Measurements from ENCODE around the gene OR5B2. TPM values are rescaled to one million over a fixed set of nuclear protein-coding genes. Genes with fewer than 3 reads are reported as not detected.

The OR5B2 gene
- total RNA-seq, 2 experiments from 2014 or later: not detected

DNA sequence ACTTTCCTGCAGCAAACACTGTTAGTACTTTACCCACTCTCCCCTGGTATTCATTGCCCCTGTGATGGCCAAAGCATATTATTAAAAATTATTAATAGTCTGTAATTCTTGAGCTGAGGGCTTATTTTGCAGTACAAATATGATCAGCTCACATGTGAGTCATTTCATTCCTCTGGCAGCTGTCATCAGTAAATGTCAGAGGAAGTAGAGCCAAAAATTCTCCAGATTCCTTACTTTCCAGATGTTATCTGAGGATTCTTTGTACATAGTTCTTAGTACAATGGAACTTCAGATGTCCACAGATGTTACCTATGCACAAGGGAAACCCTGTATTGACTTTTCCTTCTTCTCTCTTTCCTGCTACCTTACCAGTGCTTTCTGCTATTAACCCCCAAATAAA lies 33.7 kb downstream of the OR5B2 start:
- no peaks in the 10 kb centered on the region for H3K4me1 Mint-ChIP-seq
- H3K36me3 Mint-ChIP-seq: no peaks in the 10 kb centered on the region
- peaks cover 8% of the 10 kb centered on the region for H3K9me3 Mint-ChIP-seq
- H3K27me3 Mint-ChIP-seq: no peaks in the 10 kb centered on the region
- H3K4me3 Mint-ChIP-seq: no peak overlapping the region
- no peak overlapping the region for H3K27ac Mint-ChIP-seq
- ATAC-seq (ENCODE audit: low read depth) (no peak), DNase-seq (no peak)
- POLR2A ChIA-PET: no interaction called here

DNA sequence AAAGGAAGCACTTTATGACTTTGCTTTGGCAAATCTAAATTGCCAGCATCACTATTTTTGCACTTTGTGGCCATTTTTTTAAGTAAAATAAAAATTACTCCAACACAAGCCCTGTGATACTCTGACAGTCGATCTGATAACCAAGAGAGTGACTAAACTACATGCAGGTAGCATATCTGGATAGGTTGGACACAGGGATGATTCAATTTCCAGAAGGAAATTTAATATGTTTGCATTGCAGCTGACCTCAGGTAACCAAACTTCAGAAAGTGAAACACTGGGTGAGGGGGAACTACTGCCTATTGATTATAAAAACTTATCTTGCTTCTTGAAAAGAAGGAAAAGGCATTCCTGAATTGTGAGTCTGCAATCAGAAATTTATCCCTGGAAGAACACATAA lies 35.2 kb downstream of the OR5B2 start:
- peaks cover 8% of the 10 kb centered on the region for H3K9me3 Mint-ChIP-seq
- H3K27me3 Mint-ChIP-seq: no peaks in the 10 kb centered on the region
- H3K4me3 Mint-ChIP-seq: no peak overlapping the region
- ATAC-seq (ENCODE audit: low read depth) (no peak), DNase-seq (no peak)
- H3K27ac Mint-ChIP-seq: no peak overlapping the region
- POLR2A ChIA-PET: no interaction called here
- no peaks in the 10 kb centered on the region for H3K4me1 Mint-ChIP-seq
- no peaks in the 10 kb centered on the region for H3K36me3 Mint-ChIP-seq

DNA sequence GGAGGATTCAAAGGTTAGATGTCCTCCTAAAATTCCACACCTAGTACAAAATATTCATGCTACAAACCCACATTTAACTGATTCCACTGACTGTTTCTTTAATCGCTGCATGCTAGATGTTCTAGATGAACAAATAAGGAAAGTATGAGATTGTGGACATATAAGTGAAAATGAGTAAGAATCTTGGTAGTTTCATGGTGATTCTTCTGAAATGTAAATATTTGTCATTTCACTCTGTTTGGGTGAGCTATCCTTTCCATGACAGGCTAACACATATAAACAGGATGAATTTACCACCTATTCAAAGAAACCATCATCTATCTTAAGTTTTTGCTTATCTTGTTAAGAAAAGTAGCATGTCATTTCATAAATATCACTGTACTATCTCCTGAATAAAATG lies 36.0 kb downstream of the OR5B2 start:
- DNase-seq: no peak
- H3K9me3 Mint-ChIP-seq: peaks cover 8% of the 10 kb centered on the region
- POLR2A ChIA-PET: no interaction called here
- no peaks in the 10 kb centered on the region for H3K4me1 Mint-ChIP-seq
- no peak for ATAC-seq (ENCODE audit: low read depth)
- no peaks in the 10 kb centered on the region for H3K27me3 Mint-ChIP-seq
- no peak overlapping the region for H3K4me3 Mint-ChIP-seq
- no peaks in the 10 kb centered on the region for H3K36me3 Mint-ChIP-seq
- H3K27ac Mint-ChIP-seq: no peak overlapping the region

DNA sequence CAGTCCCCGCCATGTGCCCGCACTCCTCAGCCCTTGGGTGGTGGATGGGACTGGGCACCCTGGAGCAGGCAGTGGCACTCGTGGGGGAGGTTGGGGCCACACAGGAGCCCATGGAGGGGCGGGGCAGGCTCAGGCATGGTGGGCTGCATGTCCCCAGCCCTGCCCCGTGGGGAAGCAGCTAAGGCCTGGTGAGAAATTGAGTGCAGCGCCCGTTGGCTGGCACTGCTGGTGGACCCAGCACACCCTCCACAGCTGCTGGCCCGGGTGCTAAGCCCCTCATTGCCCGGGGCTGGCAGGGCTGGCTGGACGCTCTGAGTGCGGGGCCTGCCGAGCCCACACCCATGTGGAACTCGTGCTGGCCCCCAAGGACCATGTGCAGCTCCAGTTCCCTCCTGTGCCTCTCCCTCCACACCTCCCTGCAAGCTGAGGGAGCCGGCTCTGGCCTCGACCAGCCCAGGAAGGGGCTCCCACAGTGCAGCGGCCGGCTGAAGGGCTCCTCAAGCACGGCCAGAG lies 37.3 kb downstream of the OR5B2 start:
- POLR2A ChIA-PET: no interaction called here
- no peaks in the 10 kb centered on the region for H3K27me3 Mint-ChIP-seq
- H3K4me3 Mint-ChIP-seq: no peak overlapping the region
- ATAC-seq (ENCODE audit: low read depth) (no peak), DNase-seq (no peak)
- no peaks in the 10 kb centered on the region for H3K36me3 Mint-ChIP-seq
- H3K27ac Mint-ChIP-seq: no peak overlapping the region
- peaks cover 6% of the 10 kb centered on the region for H3K9me3 Mint-ChIP-seq
- H3K4me1 Mint-ChIP-seq: no peaks in the 10 kb centered on the region

Other genes starting within 250 kb of the OR5B2 start
- not detected for gene OR9Q2, start 239.1 kb downstream of the OR5B2 start, total RNA-seq
- not detected for gene OR1S2, start 224.0 kb downstream of the OR5B2 start, total RNA-seq
- gene OR1S1, start 215.4 kb downstream of the OR5B2 start, total RNA-seq: not detected
- not detected for gene OR10Q1, start 199.2 kb downstream of the OR5B2 start, total RNA-seq
- not detected for gene OR10W1, start 159.9 kb downstream of the OR5B2 start, total RNA-seq
- not detected for gene OR5B17, start 69.1 kb downstream of the OR5B2 start, total RNA-seq
- not detected for gene OR5B3, start 21.2 kb downstream of the OR5B2 start, total RNA-seq
- not detected for gene OR5B12, start 14.1 kb upstream of the OR5B2 start, total RNA-seq
- under 1 TPM; 0.45 to 0.89 TPM for gene OR5B21, start 80.0 kb upstream of the OR5B2 start, total RNA-seq
- gene LPXN, start 147.7 kb upstream of the OR5B2 start, total RNA-seq: 100 to 1,000 TPM; 145 to 159 TPM
- gene ZFP91, start 150.9 kb upstream of the OR5B2 start, total RNA-seq: 10 to 100 TPM; 52.8 to 54.2 TPM
- 1 to 10 TPM; 2.6 to 3.0 TPM for gene CNTF, start 194.5 kb upstream of the OR5B2 start, total RNA-seq